ENCODE data around the gene SH2D3A.

DNA sequence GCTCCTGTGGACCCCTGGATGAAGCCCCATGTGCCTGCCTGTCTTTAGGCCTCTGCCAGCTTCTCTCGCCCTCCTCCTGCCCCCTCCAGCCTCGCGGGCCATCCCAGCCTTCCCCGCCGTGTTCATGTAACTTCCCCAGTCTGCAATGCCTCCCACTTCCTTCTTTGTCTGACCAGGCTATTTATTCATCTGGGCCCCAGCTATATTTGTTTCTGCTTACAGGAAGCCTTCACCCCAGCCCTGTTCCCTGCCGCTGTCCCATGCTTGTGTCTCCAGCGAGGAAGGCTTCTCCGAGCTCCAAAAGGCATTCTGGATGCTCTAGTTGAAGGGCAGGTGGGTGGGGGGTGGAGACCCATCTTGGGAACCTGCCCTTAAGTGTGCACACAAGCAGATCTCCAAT is 38.9 kb downstream of the SH2D3A start:
- TF ChIP-seq CTCF (IDR thresholded peaks at IDR 0.05; ENCODE audit: poor library complexity): no peak
- TF ChIP-seq EZH2 (IDR thresholded peaks at IDR 0.05; ENCODE audit: borderline replicate concordance): no peak
- no peak for TF ChIP-seq EZH2phosphoT487 (IDR thresholded peaks at IDR 0.05; ENCODE audit: low read depth, severe bottlenecking, unreplicated experiment)

Data from hepatocyte (in vitro differentiated cells).